D721Med (cell line): Measurements from ENCODE around the gene CCDC69.

Source experiments
- DNase-seq: peaks from one replicate; pipeline ENCODE4 v3.0.0; 2011; ENCODE audit warnings: low spot score; ENCODE audit not compliant: insufficient read length
- FAIRE-seq: peaks from 2 replicates; lab custom pipeline; 2011; peaks lifted over from hg19 to GRCh38; lab: Jason Lieb, UNC
- CTCF ChIP-seq: IDR thresholded peaks from 2 replicates; pipeline ENCODE4 v1.5.1; 2012; ENCODE audit warnings: mild to moderate bottlenecking, control low read depth; ENCODE audit not compliant: insufficient read depth; ENCODE audit errors: missing control alignments

Gene CCDC69

GRCh38 chr5:151183456-151184245 is 40.2 kb downstream of the CCDC69 start:
- DNase-seq (no peak), FAIRE-seq (no peak)
- no peak for TF ChIP-seq CTCF

- no peak for DNase-seq
- no peak for FAIRE-seq
- no peak for TF ChIP-seq CTCF
These were observed 40.9 kb downstream of the CCDC69 start for GRCh38 chr5:151182976-151183375.

- no peak for TF ChIP-seq CTCF
- no peak for DNase-seq
- FAIRE-seq: no peak
These were observed 41.4 kb downstream of the CCDC69 start for GRCh38 chr5:151182524-151182900.

- DNase-seq (no peak), FAIRE-seq (no peak)
- no peak for TF ChIP-seq CTCF
These were observed 41.9 kb downstream of the CCDC69 start for GRCh38 chr5:151181818-151182523.

- TF ChIP-seq CTCF: no peak
- DNase-seq (no peak), FAIRE-seq (no peak)
These were observed 43.6 kb downstream of the CCDC69 start for GRCh38 chr5:151180291-151180690.

GRCh38 chr5:151179489-151179840 is 44.4 kb downstream of the CCDC69 start:
- TF ChIP-seq CTCF: no peak
- no peak for FAIRE-seq
- no peak for DNase-seq

GRCh38 chr5:151178777-151179488 is 45.0 kb downstream of the CCDC69 start:
- DNase-seq: no peak
- no peak for TF ChIP-seq CTCF
- FAIRE-seq: no peak
